Gastrocnemius medialis (tissue), 4 donors: ENCODE data around the gene JPT1. TPM values are rescaled to one million over a fixed set of nuclear protein-coding genes. Genes with fewer than 3 reads are reported as not detected.
A peak's percentile ranks its signal among the peaks of the same experiment; 100 is the strongest.

Experiments used
- ATAC-seq, 2 donors: fragments of 150-250 bp; one replicate each; pipeline ENCODE4 v1.9.1; 2016
- DNase-seq, 2 donors: peaks; one replicate each; pipeline ENCODE4 v3.0.0-alpha.2; 2019
- H3K27ac ChIP-seq, 4 donors: fragments of 200-600 bp; sonication (generic); 1 replicate in 1 of 4; 2 replicates in 3 of 4; pipeline ENCODE4 v1.5.1; 2016 to 2018; ENCODE audit warnings: mild to moderate bottlenecking in 2 of 4, moderate library complexity in 1 of 4
- H3K27me3 ChIP-seq, 3 donors: fragments of 200-600 bp; sonication (generic) in 2 of 3; 1 replicate in 1 of 3; 2 replicates in 2 of 3; pipeline versions ENCODE4 v1.5.1 to v1.6.0; 2016 to 2019; ENCODE audit warnings: mild to moderate bottlenecking in 1 of 3, moderate library complexity in 1 of 3
- H3K36me3 ChIP-seq, 2 donors: fragments of 200-600 bp; sonication (generic) in 1 of 2; one replicate each; pipeline ENCODE4 v1.5.1; 2017 to 2018
- H3K4me1 ChIP-seq, 2 donors: fragments of 200-600 bp; sonication (generic) in 1 of 2; one replicate each; pipeline ENCODE4 v1.5.1; 2016 to 2017; ENCODE audit warnings: mild to moderate bottlenecking in 2 of 2
- H3K4me3 ChIP-seq, 4 donors: fragments of 200-600 bp; sonication (generic) in 3 of 4; 1 replicate in 1 of 4; 2 replicates in 3 of 4; pipeline ENCODE4 v1.5.1; 2016 to 2019; ENCODE audit warnings: mild to moderate bottlenecking in 2 of 4
- H3K9me3 ChIP-seq, 3 donors: fragments of 200-600 bp; sonication (generic) in 2 of 3; 1 replicate in 1 of 3; 2 replicates in 2 of 3; pipeline ENCODE4 v1.5.1; 2016 to 2019
- CTCF ChIP-seq, 5 experiments: fragments of 450-650 bp in 3 of 5; fragments of 200-600 bp in 2 of 5; sonication (generic) in 2 of 5; IDR thresholded peaks in 4 of 5; conservative IDR thresholded peaks in 1 of 5; 1 replicate in 4 of 5; 2 replicates in 1 of 5; pipeline ENCODE4 v1.5.1; 2016 to 2019; ENCODE audit warnings: antibody characterized with exemption in 5 of 5, mild to moderate bottlenecking in 3 of 5, moderate library complexity in 3 of 5
- POLR2A ChIP-seq, 2 donors: fragments of 450-650 bp; IDR thresholded peaks; one replicate each; pipeline ENCODE4 v1.6.1; 2017; ENCODE audit warnings: antibody characterized with exemption in 2 of 2, mild to moderate bottlenecking in 2 of 2, moderate library complexity in 2 of 2
- in situ Hi-C, 4 donors: fragments of 200-750 bp; cut with MboI; loops; one replicate each; pipeline versions ENCODE4 v1.15.0 to v1.8.0; 2017; ENCODE audit warnings: low sequenced_read_pairs in 4 of 4
- intact Hi-C: fragments of 100-400 bp; cut with DNase I; formaldehyde crosslinking; loops from one replicate; pipeline ENCODE4 v1.15.1; 2023; ENCODE audit warnings: low total_unique reads
- total RNA-seq, 4 donors: library from RNA; depleted of rRNA; stranded (reverse); fragments of >200 nt; gene quantifications; one replicate each; pipeline versions ENCODE4 v1.1.0 to v1.2.3, GENCODE V29; 2016

The JPT1 gene
- total RNA-seq, 4 donors from 2014 or later, result 35.5 to 113 (median 71.8) TPM

GRCh38 chr17:75097865-75098264, 56.4 kb downstream of the JPT1 start:
- ATAC-seq (no peak), DNase-seq (no peak)
- no peak for TF ChIP-seq CTCF (IDR thresholded peaks at IDR 0.05 in 4 of 5, conservative IDR thresholded peaks at IDR 0.05 in 1 of 5)
- TF ChIP-seq POLR2A (IDR thresholded peaks at IDR 0.05), result no peak
- in situ Hi-C loops, result no loop called here
- intact Hi-C loops, result no loop called here
- no peak overlapping the region for H3K4me3 ChIP-seq
- peaks cover 6 to 8% of the 10 kb centered on the region in 2 donors for H3K4me1 ChIP-seq
- no peak overlapping the region for H3K27ac ChIP-seq
- H3K27me3 ChIP-seq, result no peaks in the 10 kb centered on the region
- peaks cover 0 to 5% of the 10 kb centered on the region in 2 donors for H3K36me3 ChIP-seq
- H3K9me3 ChIP-seq, result no peaks in the 10 kb centered on the region

- Histone ChIP-seq H3K27ac (peak overlapping the region in 3 of 4 donors; percentile 46 to 56 (median 47)), H3K27me3 (no peaks in the 10 kb centered on the region), H3K4me3 (no peak overlapping the region), H3K36me3 (peaks cover 0 to 5% of the 10 kb centered on the region in 2 donors), H3K4me1 (peaks cover 13 to 14% of the 10 kb centered on the region in 2 donors), H3K9me3 (no peaks in the 10 kb centered on the region)
- ATAC-seq (peak; percentile 69 to 90), DNase-seq (peak; percentile 56 to 79)
- no peak for TF ChIP-seq POLR2A (IDR thresholded peaks at IDR 0.05)
- no peak for TF ChIP-seq CTCF (IDR thresholded peaks at IDR 0.05 in 4 of 5, conservative IDR thresholded peaks at IDR 0.05 in 1 of 5)
- in situ Hi-C loops, result no loop called here
- intact Hi-C loops, result no loop called here
These were observed 58.2 kb downstream of the JPT1 start for GRCh38 chr17:75096082-75096625.

- no peak for DNase-seq
- intact Hi-C loops (no loop called here), in situ Hi-C loops (no loop called here)
- no peaks in the 10 kb centered on the region for H3K27me3 ChIP-seq
- H3K4me3 ChIP-seq, result no peak overlapping the region
- TF ChIP-seq POLR2A (IDR thresholded peaks at IDR 0.05) (no peak), CTCF (IDR thresholded peaks at IDR 0.05 in 4 of 5, conservative IDR thresholded peaks at IDR 0.05 in 1 of 5) (no peak)
- peaks cover 19 to 21% of the 10 kb centered on the region in 2 donors for H3K4me1 ChIP-seq
- no peaks in the 10 kb centered on the region for H3K9me3 ChIP-seq
- H3K36me3 ChIP-seq, result no peaks in the 10 kb centered on the region
- no peak for ATAC-seq
- peak overlapping the region in 1 of 4 donors; percentile 34 for H3K27ac ChIP-seq
These were observed 59.4 kb downstream of the JPT1 start for GRCh38 chr17:75094871-75095399.

- Histone ChIP-seq H3K4me1 (peaks cover 21 to 26% of the 10 kb centered on the region in 2 donors), H3K27ac (no peak overlapping the region), H3K36me3 (no peaks in the 10 kb centered on the region), H3K9me3 (no peaks in the 10 kb centered on the region), H3K4me3 (no peak overlapping the region), H3K27me3 (no peaks in the 10 kb centered on the region)
- no peak for DNase-seq
- in situ Hi-C loops, result no loop called here
- TF ChIP-seq POLR2A (IDR thresholded peaks at IDR 0.05) (no peak), CTCF (IDR thresholded peaks at IDR 0.05 in 4 of 5, conservative IDR thresholded peaks at IDR 0.05 in 1 of 5) (no peak)
- intact Hi-C loops, result no loop called here
- no peak for ATAC-seq
These were observed 60.7 kb downstream of the JPT1 start for GRCh38 chr17:75093548-75094158.
